Left ventricle myocardium inferior (tissue), 1 donor: ENCODE results near the gene CITED4. TPM values are rescaled to one million over a fixed set of nuclear protein-coding genes. Genes with fewer than 3 reads are reported as not detected.

ENCODE experiments used
- DNase-seq: peaks from one replicate; pipeline ENCODE4 v3.0.0-alpha.2; 2020
- H3K27ac ChIP-seq: fragments of 200-600 bp; replicated peaks from 2 replicates; pipeline ENCODE4 v1.8.0; 2021
- H3K27me3 ChIP-seq: fragments of 200-600 bp; 2 replicates; pipeline ENCODE4 v1.8.0; 2021; ENCODE audit warnings: low read depth
- H3K36me3 ChIP-seq: fragments of 200-600 bp; 2 replicates; pipeline ENCODE4 v1.8.0; 2021
- H3K4me1 ChIP-seq: fragments of 200-600 bp; 2 replicates; pipeline ENCODE4 v1.8.0; 2021
- H3K4me3 ChIP-seq: fragments of 200-600 bp; 2 replicates; pipeline ENCODE4 v1.8.0; 2021; ENCODE audit warnings: mild to moderate bottlenecking, moderate library complexity
- H3K9me3 ChIP-seq: fragments of 200-600 bp; replicated peaks from 2 replicates; pipeline ENCODE4 v1.8.0; 2021
- CTCF ChIP-seq: fragments of 200-600 bp; IDR thresholded peaks from 2 replicates; pipeline ENCODE4 v1.8.0; 2021; ENCODE audit warnings: antibody characterized with exemption, mild to moderate bottlenecking, borderline replicate concordance
- intact Hi-C: fragments of 100-400 bp; cut with micrococcal nuclease; formaldehyde crosslinking; loops from one replicate; pipeline ENCODE4 v1.11.0; 2022
- total RNA-seq: library from RNA; stranded (reverse); fragmentation: NEBNext Ultra II Directional; extraction: Animal tissue kit (Norgen Biotek cat#: 25700); gene quantifications from one replicate; pipeline ENCODE4 v1.2.1, GENCODE V29; 2021
- donor health status: DM: no; HTN: yes; CAD: no; lungs with severe emphysema.

The CITED4 gene
- total RNA-seq, 1 donor from 2014 or later = 24.4 TPM

GRCh38 chr1:40853113-40853884 is 8.9 kb downstream of the CITED4 start:
- TF ChIP-seq CTCF = no peak
- no peaks in the 10 kb centered on the region for H3K9me3 ChIP-seq
- DNase-seq = no peak
- intact Hi-C loops = no loop called here
- H3K4me3 ChIP-seq = no peak overlapping the region
- H3K27ac ChIP-seq = no peak overlapping the region
- peaks cover 5% of the 10 kb centered on the region for H3K4me1 ChIP-seq
- no peaks in the 10 kb centered on the region for H3K27me3 ChIP-seq
- no peaks in the 10 kb centered on the region for H3K36me3 ChIP-seq

- Histone ChIP-seq H3K36me3 (no peaks in the 10 kb centered on the region), H3K27me3 (no peaks in the 10 kb centered on the region), H3K9me3 (no peaks in the 10 kb centered on the region), H3K4me3 (no peak overlapping the region), H3K4me1 (peaks cover 5% of the 10 kb centered on the region), H3K27ac (no peak overlapping the region)
- TF ChIP-seq CTCF = no peak
- intact Hi-C loops = no loop called here
- no peak for DNase-seq
Observed at GRCh38 chr1:40851643-40852042, 10.5 kb downstream of the CITED4 start.

- peak; percentile 62 for DNase-seq
- Histone ChIP-seq H3K36me3 (no peaks in the 10 kb centered on the region), H3K27ac (no peak overlapping the region), H3K4me3 (no peak overlapping the region), H3K9me3 (no peaks in the 10 kb centered on the region), H3K4me1 (peaks cover 5% of the 10 kb centered on the region), H3K27me3 (no peaks in the 10 kb centered on the region)
- peak; percentile 93 for TF ChIP-seq CTCF
- intact Hi-C loops = loop anchor here (5.0 to 10.0 kb wide), 2 partner anchors 75 to 102 kb away; no protein-coding TSS in a partner anchor
Observed at GRCh38 chr1:40849801-40850592, 12.2 kb downstream of the CITED4 start.

- Histone ChIP-seq H3K4me1 (peaks cover 5% of the 10 kb centered on the region), H3K4me3 (no peak overlapping the region), H3K27ac (no peak overlapping the region), H3K9me3 (no peaks in the 10 kb centered on the region), H3K36me3 (no peaks in the 10 kb centered on the region), H3K27me3 (no peaks in the 10 kb centered on the region)
- DNase-seq = peak; percentile 61
- intact Hi-C loops = loop anchor here (5.0 to 10.0 kb wide), 2 partner anchors 74 to 104 kb away; no protein-coding TSS in a partner anchor
- peak; percentile 90 for TF ChIP-seq CTCF
Observed at GRCh38 chr1:40848530-40849189, 13.5 kb downstream of the CITED4 start.

- intact Hi-C loops = loop anchor here (5.0 to 10.0 kb wide), 2 partner anchors 72 to 105 kb away; no protein-coding TSS in a partner anchor
- no peaks in the 10 kb centered on the region for H3K27me3 ChIP-seq
- no peak for TF ChIP-seq CTCF
Observed at GRCh38 chr1:40847023-40847745, 15.0 kb downstream of the CITED4 start.

More at GRCh38 chr1:40847023-40847745, 15.0 kb downstream of the CITED4 start:
- H3K4me1 ChIP-seq = peaks cover 5% of the 10 kb centered on the region
- H3K4me3 ChIP-seq = no peak overlapping the region
- DNase-seq = no peak
- no peak overlapping the region for H3K27ac ChIP-seq
- no peaks in the 10 kb centered on the region for H3K36me3 ChIP-seq
- H3K9me3 ChIP-seq = peaks cover 9% of the 10 kb centered on the region
